T-helper 9 cell (primary cell): Measurements from ENCODE around the gene MAPK1IP1L.
"Not testable (repeated sequence)": the region's sequence is repeated elsewhere in the genome, so short reads cannot be mapped to it uniquely, and the experiment has no call there.

Experiments
- DNase-seq: peaks from one replicate; pipeline ENCODE4 v3.0.0-alpha.2; 2020
- total RNA-seq, 2 donors: gene quantifications; one replicate each; lab custom pipeline; 2026; lab: John Stamatoyannopoulos, UW

Gene MAPK1IP1L
- 95.4 to 107 reads per million in 2 donors for total RNA-seq

DNA sequence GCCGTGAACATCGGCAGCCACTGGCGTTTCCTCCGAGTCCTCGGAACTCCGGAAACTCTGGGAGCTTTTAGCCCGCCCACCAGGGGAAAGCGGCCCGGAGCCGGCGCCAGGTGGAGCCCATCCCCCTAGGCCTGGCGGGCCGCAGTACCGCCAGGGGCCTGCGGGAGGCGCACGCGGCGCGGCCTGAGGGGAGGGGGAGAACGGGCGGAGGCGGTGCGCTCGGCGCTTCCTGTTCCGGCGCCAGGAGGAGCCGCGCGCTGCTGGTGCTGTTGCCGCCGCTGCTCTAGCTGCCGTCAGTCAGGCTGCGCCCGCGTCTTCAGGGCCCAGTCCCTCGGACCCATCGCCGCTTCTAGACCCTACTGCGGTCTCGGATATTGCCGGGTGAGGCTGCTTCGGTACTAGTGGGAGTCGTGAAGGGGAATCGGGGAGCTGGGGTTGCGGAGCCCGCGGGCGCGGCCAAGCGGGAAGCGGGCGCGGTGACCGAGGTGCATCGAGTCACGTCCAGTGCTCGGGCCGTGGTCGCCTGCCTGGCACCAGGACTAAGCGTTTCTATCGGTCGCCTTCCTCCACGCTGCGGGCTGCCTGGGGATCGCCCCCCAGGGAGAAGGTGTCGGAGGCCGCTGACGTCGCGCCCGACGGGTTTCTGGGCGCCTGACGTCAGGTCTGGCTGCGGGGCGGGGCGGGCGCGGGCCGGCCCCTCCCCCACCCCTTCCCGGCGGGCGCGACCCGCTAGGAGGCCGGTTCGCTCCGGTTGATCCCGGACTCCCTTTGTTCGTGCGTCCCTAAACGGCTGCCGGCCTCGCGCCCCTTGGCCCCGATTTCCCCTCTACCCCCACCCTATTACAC lies at the start of gene MAPK1IP1L:
MAPK1IP1L (plus strand) TSS at position 225 of the 846 bp plus-strand sequence. CDS start 10,037 bp downstream, outside the sequence.
- DNase-seq: peak; percentile 88

GRCh38 chr14:55005071-55005470 lies 46.4 kb upstream of the MAPK1IP1L start:
- DNase-seq: no peak

DNA sequence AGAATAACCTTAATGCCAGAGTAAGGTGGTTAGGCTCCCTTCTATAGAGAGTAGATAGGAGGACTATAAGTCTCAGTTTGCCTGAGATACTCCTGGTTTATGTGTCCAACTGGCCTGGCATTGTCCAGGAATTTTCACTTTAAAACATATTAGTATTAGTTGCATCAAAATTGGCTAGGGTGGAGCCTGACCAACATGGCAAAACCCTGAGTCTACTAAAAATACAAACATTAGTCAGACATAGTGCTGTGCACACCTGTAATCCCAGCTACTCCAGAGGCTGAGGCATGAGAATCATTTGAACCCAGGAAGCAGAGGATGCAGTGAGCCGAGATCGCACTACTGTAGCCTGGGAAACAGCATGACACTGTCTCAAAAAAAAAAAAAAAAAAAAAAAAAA lies 36.4 kb upstream of the MAPK1IP1L start:
- no peak for DNase-seq

DNA sequence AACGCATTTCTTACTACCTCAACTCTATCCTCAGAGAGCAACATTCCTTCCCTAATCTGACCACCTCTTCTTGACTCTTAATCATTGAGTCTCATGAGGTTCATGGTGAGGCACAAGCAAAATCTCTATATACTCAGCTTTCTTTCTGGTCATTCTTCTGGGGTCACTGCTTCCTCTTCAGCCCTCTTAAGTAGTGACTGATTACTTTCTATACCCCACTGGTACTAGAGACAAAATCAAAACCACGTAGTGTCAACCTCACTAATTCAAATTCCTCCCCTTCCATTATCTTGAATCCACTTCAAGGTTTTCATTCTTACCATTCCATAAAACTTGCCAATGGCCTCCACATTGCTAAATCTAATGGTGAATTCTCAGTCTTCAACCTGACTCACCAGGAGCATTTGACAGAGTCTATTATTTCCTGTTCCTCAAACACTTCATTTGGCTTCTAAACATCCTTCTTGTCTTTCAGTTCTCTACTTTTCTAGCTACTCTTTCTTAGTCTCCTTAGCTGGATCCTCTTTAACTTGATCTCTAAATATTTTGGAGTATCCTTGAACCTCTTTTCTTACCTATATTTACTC lies 31.4 kb upstream of the MAPK1IP1L start:
- DNase-seq: no peak

- DNase-seq: not testable (repeated sequence)
Observed at GRCh38 chr14:55024365-55024764, 27.1 kb upstream of the MAPK1IP1L start.

- no peak for DNase-seq
Observed at GRCh38 chr14:55025948-55026347, 25.5 kb upstream of the MAPK1IP1L start.

DNA sequence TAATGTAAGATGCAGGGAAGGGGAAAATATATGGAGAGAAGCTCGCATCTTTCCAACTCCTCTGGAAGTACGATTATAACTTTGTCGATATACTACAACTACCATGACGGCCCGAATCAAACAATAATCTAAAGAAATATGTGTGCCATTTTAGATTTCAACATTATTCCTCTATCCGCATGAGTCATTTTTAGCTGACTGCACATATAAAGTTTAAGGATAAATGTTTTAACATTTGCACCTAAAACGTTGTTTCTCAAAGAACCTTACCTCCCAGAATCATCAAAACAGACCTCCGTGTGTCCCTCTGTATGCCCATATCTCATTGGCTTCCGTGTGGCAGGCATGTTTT lies 25.0 kb upstream of the MAPK1IP1L start:
- DNase-seq: no peak

GRCh38 chr14:55026793-55027561 lies 24.5 kb upstream of the MAPK1IP1L start, which contains the start of the genes SOCS4 and WDHD1:
Gene SOCS4, plus strand, starts transcription at chr14:55027236. Its CDS starts 15,806 bp downstream, at chr14:55043042.
Gene WDHD1, minus strand, starts transcription at chr14:55027099. Its CDS starts 312 bp downstream, at chr14:55026787.
- DNase-seq: peak; percentile 95

- DNase-seq: no peak
Observed at GRCh38 chr14:55028066-55028465, 23.4 kb upstream of the MAPK1IP1L start.

DNA sequence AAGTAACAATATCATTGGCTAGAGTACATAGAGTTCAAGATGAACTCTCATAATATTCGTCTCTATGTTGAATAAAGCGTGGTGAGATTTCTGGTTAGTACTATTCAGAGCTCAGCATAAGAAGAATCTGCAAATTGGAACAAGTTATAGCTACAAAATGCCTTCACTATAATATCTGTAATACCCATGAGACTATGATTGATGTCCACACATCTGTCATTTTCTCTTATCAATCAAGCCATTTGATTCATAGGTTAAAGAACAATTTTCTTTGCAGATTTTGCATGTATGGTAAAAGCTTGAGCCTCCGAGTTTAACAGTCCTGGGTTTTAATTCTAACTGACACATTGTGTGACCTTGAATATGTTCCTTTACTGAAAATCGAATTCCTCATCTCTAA lies 23.0 kb upstream of the MAPK1IP1L start:
- no peak for DNase-seq

- no peak for DNase-seq
Observed at GRCh38 chr14:55031190-55031589, 20.3 kb upstream of the MAPK1IP1L start.

DNA sequence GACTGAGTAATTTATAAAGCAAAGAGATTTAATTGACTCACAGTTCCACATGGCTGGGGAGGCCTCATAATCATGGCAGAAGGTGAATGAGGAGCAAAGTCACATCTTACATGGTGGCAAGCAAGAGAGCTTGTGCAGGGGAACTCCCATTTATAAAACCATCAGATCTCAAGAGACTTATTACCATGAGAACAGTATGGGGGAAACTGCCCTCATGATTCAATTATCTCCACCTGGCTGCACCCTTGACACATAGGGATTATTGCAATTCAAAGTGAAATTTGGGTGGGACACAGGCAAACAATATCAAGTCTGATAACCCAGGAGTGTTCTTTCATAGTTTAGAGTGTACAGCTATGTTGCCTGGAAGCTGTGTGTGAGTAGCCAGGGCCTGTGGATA lies 13.5 kb upstream of the MAPK1IP1L start:
- DNase-seq: not testable (repeated sequence)

GRCh38 chr14:55038708-55039107 lies 12.7 kb upstream of the MAPK1IP1L start:
- DNase-seq: no peak

DNA sequence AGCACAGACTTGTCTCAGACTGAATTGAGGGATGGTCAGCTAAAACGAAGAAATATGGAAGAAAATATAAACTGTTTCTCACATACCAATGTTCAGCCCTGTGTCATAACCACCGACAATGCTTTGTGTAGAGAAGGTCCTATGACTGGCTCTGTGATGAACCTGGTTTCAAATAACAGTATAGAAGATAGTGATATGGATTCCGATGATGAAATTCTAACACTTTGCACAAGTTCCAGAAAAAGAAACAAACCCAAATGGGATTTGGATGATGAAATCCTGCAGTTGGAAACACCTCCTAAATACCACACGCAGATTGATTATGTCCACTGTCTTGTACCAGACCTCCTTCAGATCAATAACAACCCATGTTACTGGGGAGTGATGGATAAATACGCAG lies 7.9 kb upstream of the MAPK1IP1L start:
- DNase-seq: no peak

- no peak for DNase-seq
Observed at GRCh38 chr14:55045087-55045486, 6.4 kb upstream of the MAPK1IP1L start.

DNA sequence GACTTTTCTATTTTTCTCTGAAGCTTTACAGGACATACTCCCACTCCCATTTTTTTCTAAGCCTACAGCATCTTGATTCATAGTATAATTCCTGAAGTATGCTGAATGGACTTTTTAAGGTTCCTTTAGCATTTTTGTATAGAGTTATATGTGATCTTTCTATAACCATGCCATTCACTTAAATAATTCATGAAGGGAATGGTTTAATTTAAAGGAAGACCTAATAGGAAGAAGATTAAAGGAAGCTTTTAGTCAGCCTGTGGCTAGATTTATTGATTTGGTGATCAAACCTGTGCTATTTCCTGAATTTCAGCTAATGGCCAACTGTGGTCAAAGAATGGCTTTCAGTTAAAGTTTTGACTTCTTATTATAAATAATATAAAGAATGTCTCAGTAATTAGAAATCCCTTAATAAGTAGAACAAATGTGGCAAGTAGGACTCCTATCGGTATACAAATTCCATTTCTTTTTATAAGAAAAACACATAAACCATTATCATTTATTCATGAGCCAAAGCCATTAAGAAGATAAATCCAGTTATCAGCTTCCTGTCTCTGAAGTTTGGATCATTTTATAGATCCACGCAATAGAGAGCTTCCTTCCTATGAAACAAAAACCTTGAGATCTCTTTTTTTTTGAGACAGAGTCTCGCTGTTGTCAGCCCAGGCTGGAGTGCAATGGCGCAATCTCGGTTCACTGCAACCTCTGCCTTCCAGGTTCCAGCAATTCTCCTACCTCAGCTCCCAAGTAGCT lies 4.0 kb upstream of the MAPK1IP1L start:
- DNase-seq: no peak

DNA sequence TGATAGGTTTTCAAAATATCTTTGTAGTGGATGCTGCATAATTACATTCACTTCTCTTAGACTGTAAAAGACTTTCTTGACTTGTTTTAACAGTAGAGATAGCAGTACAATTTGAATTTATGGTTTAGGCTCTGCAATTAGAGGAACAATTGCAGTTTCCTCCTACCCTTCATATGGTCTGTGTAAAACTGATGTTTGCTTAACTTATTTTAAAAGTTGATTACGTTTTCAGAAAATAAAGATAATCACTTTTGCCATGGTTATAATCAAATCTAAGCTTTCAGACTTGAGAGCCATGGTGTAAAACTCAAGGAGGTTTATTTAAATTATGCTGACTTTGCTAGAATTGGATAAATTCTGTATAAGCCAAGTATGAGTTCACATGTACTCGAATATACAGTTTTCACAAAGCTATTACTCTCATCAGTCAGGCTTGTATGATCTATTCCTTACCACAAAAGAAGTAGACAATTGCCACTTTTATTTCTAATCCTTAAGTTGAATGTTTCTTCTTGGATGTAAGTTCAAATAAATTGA lies 2.5 kb upstream of the MAPK1IP1L start:
- no peak for DNase-seq

GRCh38 chr14:55051165-55051422 lies 353 bp upstream of the MAPK1IP1L start:
- no peak for DNase-seq

DNA sequence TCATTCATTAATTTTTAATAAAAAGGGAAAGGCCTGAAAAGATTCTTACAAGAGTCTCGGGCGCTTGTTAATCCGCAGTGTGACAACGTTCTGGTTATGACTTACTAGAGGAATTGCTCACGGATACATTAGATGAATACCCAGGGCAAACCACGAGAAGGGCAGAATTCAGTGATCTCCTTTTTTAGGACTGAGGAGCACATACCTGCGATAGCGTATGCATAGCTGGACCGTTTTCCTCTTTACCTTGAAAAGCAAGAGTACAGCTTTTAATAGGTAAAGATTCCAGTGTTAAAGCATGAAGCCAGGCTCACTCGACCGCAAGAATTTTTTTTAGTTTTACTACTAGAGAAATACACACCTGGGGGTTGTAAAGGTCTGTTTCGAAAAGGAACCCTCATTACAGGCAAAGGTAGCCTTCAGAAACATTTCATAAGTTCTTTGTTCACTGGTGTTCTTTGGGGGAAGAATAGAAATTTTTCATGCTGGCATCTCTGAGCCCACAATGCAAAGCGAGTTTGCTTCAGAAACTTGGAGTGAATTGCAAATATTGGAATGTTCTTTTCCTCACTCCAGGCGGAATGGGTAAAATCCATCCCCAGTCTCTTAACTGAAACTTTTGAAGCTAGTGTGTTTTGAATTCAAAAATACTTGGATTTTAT lies 953 bp downstream of the MAPK1IP1L start:
- DNase-seq: no peak

GRCh38 chr14:55053018-55053417 lies 1.6 kb downstream of the MAPK1IP1L start:
- no peak for DNase-seq

- no peak for DNase-seq
Observed at GRCh38 chr14:55053500-55053899, 2.1 kb downstream of the MAPK1IP1L start.

- no peak for DNase-seq
Observed at GRCh38 chr14:55054098-55054497, 2.7 kb downstream of the MAPK1IP1L start.
